Smooth muscle cell (in vitro differentiated cells): Measurements from ENCODE around the gene VILL. TPM values are rescaled to one million over a fixed set of nuclear protein-coding genes. Genes with fewer than 3 reads are reported as not detected.

Experiments used
- DNase-seq: peaks from one replicate; lab custom pipeline; 2025; ENCODE audit not compliant: unreplicated experiment; lab: John Stamatoyannopoulos, UW
- H2AFZ ChIP-seq: fragments of 200-600 bp; sonication (generic); 2 replicates; pipeline ENCODE4 v1.6.0; 2016; ENCODE audit warnings: antibody characterized with exemption, low read depth, mild to moderate bottlenecking
- H3F3A ChIP-seq: fragments of 200-600 bp; sonication (generic); 2 replicates; pipeline ENCODE4 v1.6.0; 2017; ENCODE audit warnings: antibody characterized with exemption, low read depth
- H3K27ac ChIP-seq: fragments of 200-600 bp; sonication (generic); 2 replicates; pipeline ENCODE4 v1.5.1; 2016; ENCODE audit warnings: low read depth, mild to moderate bottlenecking
- H3K27me3 ChIP-seq: fragments of 200-600 bp; sonication (generic); 2 replicates; pipeline ENCODE4 v1.6.1; 2016; ENCODE audit warnings: low read depth, mild to moderate bottlenecking
- H3K36me3 ChIP-seq: fragments of 200-600 bp; sonication (generic); 2 replicates; pipeline ENCODE4 v1.5.1; 2016; ENCODE audit warnings: low read depth
- H3K4me1 ChIP-seq: fragments of 200-600 bp; sonication (generic); 2 replicates; pipeline ENCODE4 v1.5.1; 2016; ENCODE audit warnings: low read depth
- H3K4me2 ChIP-seq: fragments of 200-600 bp; sonication (generic); 2 replicates; pipeline ENCODE4 v1.6.0; 2016; ENCODE audit warnings: mild to moderate bottlenecking
- H3K4me3 ChIP-seq: fragments of 200-600 bp; sonication (generic); 2 replicates; pipeline ENCODE4 v1.5.1; 2016; ENCODE audit warnings: mild to moderate bottlenecking
- H3K79me2 ChIP-seq: fragments of 200-600 bp; sonication (generic); 2 replicates; pipeline ENCODE4 v1.6.0; 2016; ENCODE audit warnings: low read depth, mild to moderate bottlenecking
- H3K9ac ChIP-seq: fragments of 200-600 bp; sonication (generic); 2 replicates; pipeline ENCODE4 v1.6.0; 2016; ENCODE audit warnings: low read depth
- H3K9me3 ChIP-seq: fragments of 200-600 bp; sonication (generic); replicated peaks from 2 replicates; pipeline ENCODE4 v1.5.1; 2016; ENCODE audit warnings: low read depth
- H4K20me1 ChIP-seq: fragments of 200-600 bp; sonication (generic); 2 replicates; pipeline ENCODE4 v1.6.0; 2016; ENCODE audit warnings: low read depth
- CTCF ChIP-seq: fragments of 200-600 bp; sonication (generic); IDR thresholded peaks from 2 replicates; pipeline ENCODE4 v1.5.1; 2017; ENCODE audit warnings: borderline replicate concordance, mild to moderate bottlenecking, antibody characterized with exemption; ENCODE audit not compliant: insufficient read depth, poor library complexity, severe bottlenecking
- WGBS: methylation state at CpG from one replicate; pipeline ENCODE4 v1.1.7; 2016; ENCODE audit warnings: low lambda C conversion rate; 5-methylcytosine and 5-hydroxymethylcytosine counted together
- polyA plus RNA-seq: library from polyadenylated mRNA; unstranded; fragments of >200 nt; fragmentation: Nextera tagmentation; extraction: Ambion mirVana; gene quantifications from 2 replicates; pipeline ENCODE4 v1.2.1, GENCODE V29; 2016
- total RNA-seq: library from RNA; depleted of rRNA; stranded (reverse); fragments of >200 nt; gene quantifications from 2 replicates; pipeline ENCODE4 v1.2.3, GENCODE V29; 2014

Gene VILL
- total and polyA plus RNA-seq, 2 experiments from 2014 or later, result 2.3 to 3.4 TPM

- Histone ChIP-seq H2AFZ (no peak overlapping the region), H3K4me1 (no peaks in the 10 kb centered on the region), H3K27me3 (no peaks in the 10 kb centered on the region), H3K4me3 (no peak overlapping the region), H3K4me2 (no peak overlapping the region), H3K9ac (no peak overlapping the region), H3K79me2 (no peaks in the 10 kb centered on the region), H3K9me3 (no peaks in the 10 kb centered on the region), H3K36me3 (peaks cover 8% of the 10 kb centered on the region), H4K20me1 (peaks cover 11% of the 10 kb centered on the region), H3K27ac (no peak overlapping the region), H3F3A (no peaks in the 10 kb centered on the region)
- no peak for TF ChIP-seq CTCF
- WGBS, result 98% methylated on average over 13 of the region's 13 CpGs
- DNase-seq, result no peak
Measured at GRCh38 chr3:38016410-38016809, 25.8 kb downstream of the VILL start.

GRCh38 chr3:38016847-38017444 is 26.4 kb downstream of the VILL start:
- peaks cover 17% of the 10 kb centered on the region for H4K20me1 ChIP-seq
- no peaks in the 10 kb centered on the region for H3K9me3 ChIP-seq
- H3K9ac ChIP-seq, result no peak overlapping the region
- H2AFZ ChIP-seq, result no peak overlapping the region
- no peak overlapping the region for H3K27ac ChIP-seq
- no peak overlapping the region for H3K4me2 ChIP-seq
- H3K27me3 ChIP-seq, result no peaks in the 10 kb centered on the region
- no peak for DNase-seq
- H3K79me2 ChIP-seq, result no peaks in the 10 kb centered on the region
- H3F3A ChIP-seq, result no peaks in the 10 kb centered on the region
- no peak overlapping the region for H3K4me3 ChIP-seq
- 98% methylated on average over 6 of the region's 6 CpGs for WGBS
- H3K36me3 ChIP-seq, result peaks cover 8% of the 10 kb centered on the region
- TF ChIP-seq CTCF, result no peak
- H3K4me1 ChIP-seq, result no peaks in the 10 kb centered on the region

- 65% methylated on average over 9 of the region's 9 CpGs for WGBS
- H3K79me2 ChIP-seq, result no peaks in the 10 kb centered on the region
- no peaks in the 10 kb centered on the region for H3K9me3 ChIP-seq
- TF ChIP-seq CTCF, result no peak
- H3K36me3 ChIP-seq, result peaks cover 8% of the 10 kb centered on the region
- no peak overlapping the region for H3K4me3 ChIP-seq
- H3F3A ChIP-seq, result no peaks in the 10 kb centered on the region
- DNase-seq, result no peak
- H3K4me1 ChIP-seq, result no peaks in the 10 kb centered on the region
- H3K9ac ChIP-seq, result no peak overlapping the region
- H4K20me1 ChIP-seq, result peaks cover 23% of the 10 kb centered on the region
- no peaks in the 10 kb centered on the region for H3K27me3 ChIP-seq
- H3K27ac ChIP-seq, result no peak overlapping the region
- no peak overlapping the region for H2AFZ ChIP-seq
- no peak overlapping the region for H3K4me2 ChIP-seq
Measured at GRCh38 chr3:38017445-38018295, 27.1 kb downstream of the VILL start.
